ENCODE data around the gene FAM227A. TPM values are rescaled to one million over a fixed set of nuclear protein-coding genes. Genes with fewer than 3 reads are reported as not detected.

The FAM227A gene
- total and polyA plus RNA-seq, 2 of the 8 experiments (the other 6 are each of a cell fraction or from before 2014, with no cell fraction given): 2.1 to 3.9 TPM

- Histone ChIP-seq H2AFZ (ENCODE audit: low read length) (no peak overlapping the region), H2BK20ac (ENCODE audit: low read length) (no peak overlapping the region), H3K79me2 (ENCODE audit: control insufficient read depth in 1 of 2, insufficient read depth in 2 of 2, low read length in 2 of 2) (no peaks in the 10 kb centered on the region), H3K4me1 (replicated peaks in 1 of 4; ENCODE audit: control insufficient read depth in 3 of 4, insufficient read depth in 4 of 4, low read length in 3 of 4) (no peaks in the 10 kb centered on the region), H3K4ac (replicated peaks; ENCODE audit: insufficient read length, low read depth, low read length) (no peak overlapping the region), H2BK5ac (ENCODE audit: low read depth, low read length) (no peak overlapping the region), H2AK5ac (ENCODE audit: low read depth, low read length) (no peak overlapping the region), H3K23ac (ENCODE audit: insufficient read length) (no peak overlapping the region), H4K20me1 (replicated peaks in 1 of 2; ENCODE audit: control insufficient read depth in 1 of 2, insufficient read depth in 2 of 2, low read length in 2 of 2) (peaks cover 0 to 1% of the 10 kb centered on the region in 2 experiments), H3K9me3 (ENCODE audit: insufficient read depth in 2 of 2, low read depth in 1 of 2, low read length in 1 of 2) (no peaks in the 10 kb centered on the region), H3K14ac (ENCODE audit: insufficient read length) (no peak overlapping the region), H3K36me3 (ENCODE audit: control insufficient read depth in 2 of 4, insufficient read depth in 4 of 4, low read length in 3 of 4) (peaks cover 0 to 4% (median 0%) of the 10 kb centered on the region in 4 experiments; a peak in 1 of 8 replicates), H3K4me2 (ENCODE audit: insufficient read depth in 1 of 2, low read depth in 2 of 2, low read length in 2 of 2) (no peak overlapping the region), H4K91ac (replicated peaks; ENCODE audit: insufficient read length, low read length) (no peak overlapping the region), H2BK120ac (replicated peaks; ENCODE audit: low read depth, low read length) (no peak overlapping the region), H3K56ac (replicated peaks; ENCODE audit: insufficient read length, low read depth, low read length) (no peak overlapping the region), H2BK15ac (ENCODE audit: low read length) (no peak overlapping the region), H4K5ac (ENCODE audit: insufficient read length, low read depth, low read length) (no peak overlapping the region), H3K18ac (ENCODE audit: extremely low read depth, low read length) (no peak overlapping the region), H3K27me3 (replicated peaks in 1 of 4; ENCODE audit: control insufficient read depth in 3 of 4, extremely low read depth in 1 of 4, insufficient read depth in 3 of 4, low read length in 3 of 4) (no peaks in the 10 kb centered on the region), H4K8ac (ENCODE audit: extremely low read depth, insufficient read depth, low read length) (no peak overlapping the region), H3K79me1 (ENCODE audit: low read depth, low read length) (no peaks in the 10 kb centered on the region), H2BK12ac (ENCODE audit: low read depth, low read length) (no peak overlapping the region), H3K4me3 (ENCODE audit: extremely low read depth in 1 of 4, insufficient read depth in 2 of 4, low read depth in 3 of 4, low read length in 4 of 4) (no peak overlapping the region), H3K27ac (ENCODE audit: low read depth, low read length) (no peak overlapping the region), H3K9ac (replicated peaks in 1 of 4; ENCODE audit: extremely low read depth in 1 of 4, low read depth in 3 of 4, low read length in 3 of 4) (no peak overlapping the region), H3K23me2 (ENCODE audit: low read depth, low read length) (no peaks in the 10 kb centered on the region; the same call in 1 of the 2 replicates)
- no peak for FAIRE-seq
- TF ChIP-seq CBX5 (IDR thresholded peaks at IDR 0.05; ENCODE audit: low read depth, low read length): no peak
- ChIA-PET CTCF (ENCODE audit: partially characterized antibody) (interaction anchor here (0.6 to 1.6 kb wide), 2 partner anchors 37 to 888 kb away, joined by 3 read pairs; no protein-coding TSS in a partner anchor), POLR2A (ENCODE audit: partially characterized antibody) (interaction anchor here (1.2 kb wide), 1 partner anchor 12 kb away, joined by 3 read pairs; no protein-coding TSS in a partner anchor)
- no peak for DNase-seq (ENCODE audit: low read depth in 1 of 2, low spot score in 2 of 2)
- 95% methylated on average over 13 of the region's 13 CpGs; no CpG with 5 or more reads in 1 of the 2 experiments for WGBS, 2 experiments (ENCODE audit: extremely low coverage in 1 of 2, insufficient coverage in 1 of 2, insufficient read length in 1 of 2, insufficient replicate concordance in 2 of 2, low coverage in 1 of 2, low lambda C conversion rate in 2 of 2, missing lambda C conversion rate in 1 of 2)
These were observed 47.0 kb downstream of the FAM227A start for GRCh38 chr22:38608992-38609750.
